ENCODE results near the gene MTHFD2L.

MTHFD2L gene

DNA sequence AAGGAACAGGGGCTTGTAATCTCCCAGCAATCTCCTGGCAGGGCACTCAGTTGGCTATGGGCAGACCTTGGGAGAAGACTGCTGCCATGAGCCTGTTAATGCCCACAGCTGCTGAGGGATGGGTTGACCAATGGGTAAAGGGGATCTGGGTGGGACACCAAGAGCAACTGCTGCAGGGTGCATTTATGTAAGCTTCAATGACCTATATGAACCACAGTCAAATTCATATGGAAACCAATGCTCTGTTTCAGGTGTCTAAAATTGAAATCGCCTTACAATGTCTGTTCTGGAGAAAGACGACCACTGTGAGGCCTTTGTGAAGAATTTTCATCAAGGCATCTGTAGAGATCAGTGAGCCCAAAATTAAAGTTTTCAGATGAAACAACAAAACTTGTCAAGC is 156.4 kb downstream of the MTHFD2L start:
- TF ChIP-seq, protein P1, sequence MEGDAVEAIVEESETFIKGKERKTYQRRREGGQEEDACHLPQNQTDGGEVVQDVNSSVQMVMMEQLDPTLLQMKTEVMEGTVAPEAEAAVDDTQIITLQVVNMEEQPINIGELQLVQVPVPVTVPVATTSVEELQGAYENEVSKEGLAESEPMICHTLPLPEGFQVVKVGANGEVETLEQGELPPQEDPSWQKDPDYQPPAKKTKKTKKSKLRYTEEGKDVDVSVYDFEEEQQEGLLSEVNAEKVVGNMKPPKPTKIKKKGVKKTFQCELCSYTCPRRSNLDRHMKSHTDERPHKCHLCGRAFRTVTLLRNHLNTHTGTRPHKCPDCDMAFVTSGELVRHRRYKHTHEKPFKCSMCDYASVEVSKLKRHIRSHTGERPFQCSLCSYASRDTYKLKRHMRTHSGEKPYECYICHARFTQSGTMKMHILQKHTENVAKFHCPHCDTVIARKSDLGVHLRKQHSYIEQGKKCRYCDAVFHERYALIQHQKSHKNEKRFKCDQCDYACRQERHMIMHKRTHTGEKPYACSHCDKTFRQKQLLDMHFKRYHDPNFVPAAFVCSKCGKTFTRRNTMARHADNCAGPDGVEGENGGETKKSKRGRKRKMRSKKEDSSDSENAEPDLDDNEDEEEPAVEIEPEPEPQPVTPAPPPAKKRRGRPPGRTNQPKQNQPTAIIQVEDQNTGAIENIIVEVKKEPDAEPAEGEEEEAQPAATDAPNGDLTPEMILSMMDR (IDR thresholded peaks at IDR 0.05; ENCODE audit: low read length) = no peak
- TF ChIP-seq EZH2phosphoT487 (IDR thresholded peaks at IDR 0.05; ENCODE audit: low read length) (no peak), EZH2 (optimal IDR thresholded peaks at IDR 0.05; ENCODE audit: low read depth, low read length) (no peak)
- H3K9me3 ChIP-seq (replicated peaks; ENCODE audit: insufficient read depth, low read length) = no peaks in the 10 kb centered on the region

DNA sequence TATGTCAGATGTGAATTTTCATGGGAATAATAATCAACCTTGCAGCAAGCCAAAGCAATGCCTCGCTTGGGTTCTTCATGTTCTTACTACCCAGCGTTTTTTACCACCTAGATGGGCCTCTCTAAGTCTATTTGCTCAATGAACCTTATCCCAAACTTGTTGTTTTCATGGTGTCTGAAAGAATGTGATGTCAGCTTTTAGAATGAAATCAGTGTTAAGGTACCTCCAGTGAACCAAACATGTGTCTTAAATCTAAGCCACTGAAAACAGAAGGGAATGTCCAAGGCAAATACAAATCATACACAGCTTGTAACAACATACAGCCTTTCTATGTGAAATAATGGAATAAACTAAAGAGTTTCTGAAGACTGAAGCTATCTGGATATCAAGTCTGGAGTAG is 157.0 kb downstream of the MTHFD2L start:
- TF ChIP-seq, protein P1 (IDR thresholded peaks at IDR 0.05; ENCODE audit: low read length) = no peak
- TF ChIP-seq EZH2 (optimal IDR thresholded peaks at IDR 0.05; ENCODE audit: low read depth, low read length) (no peak), EZH2phosphoT487 (IDR thresholded peaks at IDR 0.05; ENCODE audit: low read length) (no peak)
- no peak for DNase-seq
- Histone ChIP-seq H3K27me3 (replicated peaks; ENCODE audit: insufficient read depth, low read length) (no peaks in the 10 kb centered on the region), H3K27ac (ENCODE audit: low read length) (no peak overlapping the region), H2AFZ (ENCODE audit: low read length) (no peak overlapping the region), H3K79me2 (ENCODE audit: low read length) (no peaks in the 10 kb centered on the region), H3K9me2 (replicated peaks; ENCODE audit: insufficient read depth, low read length) (no peaks in the 10 kb centered on the region), H3K4me2 (ENCODE audit: low read depth, low read length) (no peak overlapping the region), H3K9ac (ENCODE audit: low read length) (no peak overlapping the region), H3K4me1 (ENCODE audit: low read length) (peaks cover 2% of the 10 kb centered on the region), H3F3A (ENCODE audit: insufficient read depth, low read length) (no peaks in the 10 kb centered on the region), H3K36me3 (replicated peaks; ENCODE audit: insufficient read depth, low read length) (no peaks in the 10 kb centered on the region), H3K9me3 (replicated peaks; ENCODE audit: insufficient read depth, low read length) (no peaks in the 10 kb centered on the region), H3K4me3 (ENCODE audit: low read length) (no peak overlapping the region), H4K20me1 (ENCODE audit: insufficient read depth, low read length) (no peaks in the 10 kb centered on the region)

More for the DNA sequence above, 156.4 kb downstream of the MTHFD2L start:
- H4K20me1 ChIP-seq (ENCODE audit: insufficient read depth, low read length) = no peaks in the 10 kb centered on the region
- no peaks in the 10 kb centered on the region for H3K79me2 ChIP-seq (ENCODE audit: low read length)
- H2AFZ ChIP-seq (ENCODE audit: low read length) = no peak overlapping the region
- H3K27me3 ChIP-seq (replicated peaks; ENCODE audit: insufficient read depth, low read length) = no peaks in the 10 kb centered on the region
- DNase-seq = no peak
- H3K4me2 ChIP-seq (ENCODE audit: low read depth, low read length) = no peak overlapping the region
- no peak overlapping the region for H3K9ac ChIP-seq (ENCODE audit: low read length)
- no peak overlapping the region for H3K27ac ChIP-seq (ENCODE audit: low read length)
- H3K4me1 ChIP-seq (ENCODE audit: low read length) = 0 out of 2 replicates have a peak, but pooled peaks cover 4% of the 10 kb centered on the region
- H3F3A ChIP-seq (ENCODE audit: insufficient read depth, low read length) = no peaks in the 10 kb centered on the region
- H3K4me3 ChIP-seq (ENCODE audit: low read length) = no peak overlapping the region
- H3K9me2 ChIP-seq (replicated peaks; ENCODE audit: insufficient read depth, low read length) = no peaks in the 10 kb centered on the region
- no peaks in the 10 kb centered on the region for H3K36me3 ChIP-seq (replicated peaks; ENCODE audit: insufficient read depth, low read length)

DNA sequence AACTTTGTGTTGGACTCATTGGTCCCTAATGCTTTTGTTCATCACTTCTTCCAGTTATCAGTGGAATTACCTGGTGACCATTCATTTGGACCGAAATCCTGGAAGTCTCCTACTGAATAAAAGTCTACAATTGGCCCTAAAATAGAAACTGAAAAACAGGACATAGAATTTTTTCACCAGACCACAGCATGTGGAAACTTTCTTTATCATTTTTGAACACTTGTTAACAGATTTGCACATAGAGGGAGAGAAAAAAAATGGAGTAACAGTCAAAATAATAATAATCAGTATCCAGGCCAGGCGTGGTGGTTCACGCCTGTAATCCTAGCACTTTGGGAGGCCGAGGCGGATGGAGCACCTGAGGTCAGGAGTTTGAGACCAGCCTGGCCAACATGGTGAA is 157.5 kb downstream of the MTHFD2L start:
- Histone ChIP-seq H3K4me2 (ENCODE audit: low read depth, low read length) (no peak overlapping the region), H3K9ac (ENCODE audit: low read length) (no peak overlapping the region), H3K9me3 (replicated peaks; ENCODE audit: insufficient read depth, low read length) (no peaks in the 10 kb centered on the region), H3K27me3 (replicated peaks; ENCODE audit: insufficient read depth, low read length) (no peaks in the 10 kb centered on the region), H3K9me2 (replicated peaks; ENCODE audit: insufficient read depth, low read length) (no peaks in the 10 kb centered on the region), H3K79me2 (ENCODE audit: low read length) (no peaks in the 10 kb centered on the region), H3F3A (ENCODE audit: insufficient read depth, low read length) (no peaks in the 10 kb centered on the region), H2AFZ (ENCODE audit: low read length) (no peak overlapping the region), H3K4me3 (ENCODE audit: low read length) (no peak overlapping the region), H3K27ac (ENCODE audit: low read length) (no peak overlapping the region), H3K4me1 (ENCODE audit: low read length) (peaks cover 6% of the 10 kb centered on the region), H4K20me1 (ENCODE audit: insufficient read depth, low read length) (no peaks in the 10 kb centered on the region), H3K36me3 (replicated peaks; ENCODE audit: insufficient read depth, low read length) (no peaks in the 10 kb centered on the region)
- DNase-seq = no peak
- no peak for TF ChIP-seq EZH2phosphoT487 (IDR thresholded peaks at IDR 0.05; ENCODE audit: low read length)
- TF ChIP-seq, protein P1 (IDR thresholded peaks at IDR 0.05; ENCODE audit: low read length) = no peak
- no peak for TF ChIP-seq EZH2 (optimal IDR thresholded peaks at IDR 0.05; ENCODE audit: low read depth, low read length)

Measured in MM.1S (cell line).